Measurements from ENCODE around the gene KRTAP10-4.

- no peak for TF ChIP-seq CTCF (IDR thresholded peaks at IDR 0.05)
- TF ChIP-seq POLR2A (IDR thresholded peaks at IDR 0.05) = no peak
- TF ChIP-seq POLR2AphosphoS5 (IDR thresholded peaks at IDR 0.05) = no peak
- TF ChIP-seq EP300 (IDR thresholded peaks at IDR 0.05) = no peak
Observed at GRCh38 chr21:44556879-44557278, 16.6 kb upstream of the KRTAP10-4 start.
